Breast epithelium (tissue), 3 donors: Measurements from ENCODE around the gene LCMT2.

ENCODE experiments used
- POLR2A ChIP-seq: fragments of 450-650 bp; IDR thresholded peaks from one replicate; pipeline ENCODE4 v1.6.1; 2016; ENCODE audit warnings: antibody characterized with exemption, mild to moderate bottlenecking, moderate library complexity
- POLR2AphosphoS5 ChIP-seq, 3 donors: sonication (generic); formaldehyde crosslinking; IDR thresholded peaks; one replicate each; pipeline ENCODE4 v1.6.1; 2017; ENCODE audit warnings: antibody characterized with exemption in 3 of 3
- TF ChIP-seq, protein P1 (sequence below), 3 donors: fragments of 450-650 bp; IDR thresholded peaks; one replicate each; pipeline ENCODE4 v1.5.1; 2016 to 2017; ENCODE audit warnings: antibody characterized with exemption in 3 of 3, mild to moderate bottlenecking in 3 of 3, moderate library complexity in 3 of 3

DNA sequence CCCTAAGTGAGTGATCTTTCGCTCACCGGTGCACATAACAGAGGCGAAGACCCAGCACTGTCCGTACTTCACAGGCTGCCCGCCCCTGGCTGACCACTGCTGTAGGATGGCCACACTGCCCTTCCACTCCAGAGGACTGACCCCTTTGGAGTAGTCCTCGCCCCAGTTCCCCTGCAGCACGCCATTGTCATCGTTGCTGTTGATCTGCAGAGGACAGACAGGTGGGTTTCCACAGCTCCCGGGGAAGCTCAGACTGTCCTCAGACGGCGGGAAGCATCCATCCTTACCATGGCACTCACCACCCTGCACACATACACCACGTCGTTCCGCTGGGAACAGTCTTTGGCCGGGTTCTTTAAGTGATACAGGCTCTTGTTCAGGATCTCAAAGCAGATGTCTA lies 43.1 kb downstream of the LCMT2 start:
- TF ChIP-seq, protein P1, sequence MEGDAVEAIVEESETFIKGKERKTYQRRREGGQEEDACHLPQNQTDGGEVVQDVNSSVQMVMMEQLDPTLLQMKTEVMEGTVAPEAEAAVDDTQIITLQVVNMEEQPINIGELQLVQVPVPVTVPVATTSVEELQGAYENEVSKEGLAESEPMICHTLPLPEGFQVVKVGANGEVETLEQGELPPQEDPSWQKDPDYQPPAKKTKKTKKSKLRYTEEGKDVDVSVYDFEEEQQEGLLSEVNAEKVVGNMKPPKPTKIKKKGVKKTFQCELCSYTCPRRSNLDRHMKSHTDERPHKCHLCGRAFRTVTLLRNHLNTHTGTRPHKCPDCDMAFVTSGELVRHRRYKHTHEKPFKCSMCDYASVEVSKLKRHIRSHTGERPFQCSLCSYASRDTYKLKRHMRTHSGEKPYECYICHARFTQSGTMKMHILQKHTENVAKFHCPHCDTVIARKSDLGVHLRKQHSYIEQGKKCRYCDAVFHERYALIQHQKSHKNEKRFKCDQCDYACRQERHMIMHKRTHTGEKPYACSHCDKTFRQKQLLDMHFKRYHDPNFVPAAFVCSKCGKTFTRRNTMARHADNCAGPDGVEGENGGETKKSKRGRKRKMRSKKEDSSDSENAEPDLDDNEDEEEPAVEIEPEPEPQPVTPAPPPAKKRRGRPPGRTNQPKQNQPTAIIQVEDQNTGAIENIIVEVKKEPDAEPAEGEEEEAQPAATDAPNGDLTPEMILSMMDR (IDR thresholded peaks at IDR 0.05) = no peak
- TF ChIP-seq POLR2A = no peak
- no peak for TF ChIP-seq POLR2AphosphoS5 (IDR thresholded peaks at IDR 0.05)
